HepG2 (cell line): ENCODE data around the gene TRNP1. TPM values are rescaled to one million over a fixed set of nuclear protein-coding genes. Genes with fewer than 3 reads are reported as not detected.
A peak's percentile ranks its signal among the peaks of the same experiment; 100 is the strongest.

ENCODE experiments used
- ASH2L ChIP-seq: fragments of 300-600, 200-600 bp; sonication (generic); IDR thresholded peaks from 2 replicates; pipeline ENCODE4 v1.7.0; 2017; ENCODE audit warnings: low read depth, mild to moderate bottlenecking, moderate library complexity, mixed read lengths, low read length; ENCODE audit not compliant: insufficient read length
- FOXA1 ChIP-seq, 2 experiments: fragments of 450-650 bp in 1 of 2; sonication (generic) in 1 of 2; formaldehyde crosslinking in 1 of 2; IDR thresholded peaks; 2 replicates each; pipeline versions ENCODE4 v1.4.0 to v1.6.1; 2016 to 2020; ENCODE audit warnings: missing genetic modification reagents in 1 of 2
- FOXA3 ChIP-seq: IDR thresholded peaks from 2 replicates; pipeline ENCODE4 v1.6.1; 2016; ENCODE audit warnings: missing genetic modification reagents, missing compliant biosample characterization
- GATAD1 ChIP-seq: IDR thresholded peaks from 2 replicates; pipeline ENCODE4 v1.6.1; 2016; ENCODE audit warnings: missing genetic modification reagents, missing compliant biosample characterization
- HMGA1 ChIP-seq: sonication (generic); formaldehyde crosslinking; conservative IDR thresholded peaks from 2 replicates; pipeline ENCODE4 v1.4.0; 2020; ENCODE audit warnings: missing genetic modification reagents
- HNF4A ChIP-seq: sonication (generic); formaldehyde crosslinking; IDR thresholded peaks from 2 replicates; pipeline ENCODE4 v1.4.0; 2020; ENCODE audit warnings: missing genetic modification reagents
- HNRNPK ChIP-seq: fragments of 200-400 bp; formaldehyde crosslinking; IDR thresholded peaks from 2 replicates; pipeline ENCODE4 v1.6.1; 2018; ENCODE audit warnings: low read length, low read depth, moderate library complexity, mild to moderate bottlenecking; ENCODE audit not compliant: poor library complexity, severe bottlenecking
- HNRNPLL ChIP-seq: fragments of 200-400 bp; formaldehyde crosslinking; IDR thresholded peaks from 2 replicates; pipeline ENCODE4 v1.6.1; 2017; ENCODE audit warnings: mild to moderate bottlenecking, low read depth, low read length; ENCODE audit not compliant: poor library complexity, severe bottlenecking
- NONO ChIP-seq, 2 experiments: fragments of 450-650 bp in 1 of 2; sonication (generic) in 1 of 2; formaldehyde crosslinking in 1 of 2; IDR thresholded peaks in 1 of 2; conservative IDR thresholded peaks in 1 of 2; 2 replicates each; pipeline versions ENCODE4 v1.6.1 to v1.8.0; 2017 to 2022; ENCODE audit warnings: mild to moderate bottlenecking in 1 of 2, missing genetic modification reagents in 1 of 2, moderate library complexity in 1 of 2
- SNAPC2 ChIP-seq: sonication (generic); formaldehyde crosslinking; IDR thresholded peaks from 2 replicates; pipeline ENCODE4 v1.8.1; 2022; ENCODE audit warnings: mild to moderate bottlenecking, missing genetic modification reagents
- TBX3 ChIP-seq: fragments of 450-650 bp; IDR thresholded peaks from 2 replicates; pipeline ENCODE4 v1.6.1; 2017; ENCODE audit warnings: antibody characterized with exemption, mild to moderate bottlenecking, inconsistent platforms, borderline replicate concordance
- WIZ ChIP-seq: sonication (generic); formaldehyde crosslinking; IDR thresholded peaks from 2 replicates; pipeline ENCODE4 v1.5.1; 2020; ENCODE audit warnings: mild to moderate bottlenecking, missing genetic modification reagents
- ZNF446 ChIP-seq: sonication (generic); formaldehyde crosslinking; IDR thresholded peaks from 2 replicates; pipeline ENCODE4 v1.5.0; 2020; ENCODE audit warnings: mild to moderate bottlenecking, missing genetic modification reagents
- polyA plus RNA-seq, 8 experiments: library from polyadenylated mRNA; depleted of rRNA in 3 of 8; stranded (reverse) in 7 of 8; unstranded in 1 of 8; fragments of >200 nt; fragmentation: Illumina TruSeq in 4 of 8; extraction: Trizol in 4 of 8; gene quantifications; 2 replicates each; pipeline versions ENCODE4 v1.2.1 to v1.2.3, GENCODE V29; 2011 to 2016; ENCODE audit warnings: low read depth in 4 of 8, missing spikeins in 1 of 8, mixed read lengths in 1 of 8; ENCODE audit not compliant: insufficient read depth in 1 of 8
- total RNA-seq, 5 experiments: library from RNA; depleted of rRNA; stranded (reverse); fragments of >200 nt; fragmentation: Illumina TruSeq; extraction: Trizol; gene quantifications; 2 replicates each; pipeline ENCODE4 v1.2.3, GENCODE V29; 2016; ENCODE audit warnings: low read depth in 1 of 5
- TF ChIP-seq, protein P1 (sequence below): sonication (generic); formaldehyde crosslinking; IDR thresholded peaks from 2 replicates; pipeline ENCODE4 v1.4.0; 2020; ENCODE audit warnings: mild to moderate bottlenecking, missing genetic modification reagents
- TF ChIP-seq, protein P2 (sequence below): sonication (generic); formaldehyde crosslinking; IDR thresholded peaks from 2 replicates; pipeline ENCODE4 v1.9.0; 2021; ENCODE audit warnings: missing genetic modification reagents, borderline replicate concordance

The TRNP1 gene
- total and polyA plus RNA-seq, 2 of the 13 experiments (the other 11 are each of a cell fraction or from before 2014, with no cell fraction given): 42.0 to 158 TPM

DNA sequence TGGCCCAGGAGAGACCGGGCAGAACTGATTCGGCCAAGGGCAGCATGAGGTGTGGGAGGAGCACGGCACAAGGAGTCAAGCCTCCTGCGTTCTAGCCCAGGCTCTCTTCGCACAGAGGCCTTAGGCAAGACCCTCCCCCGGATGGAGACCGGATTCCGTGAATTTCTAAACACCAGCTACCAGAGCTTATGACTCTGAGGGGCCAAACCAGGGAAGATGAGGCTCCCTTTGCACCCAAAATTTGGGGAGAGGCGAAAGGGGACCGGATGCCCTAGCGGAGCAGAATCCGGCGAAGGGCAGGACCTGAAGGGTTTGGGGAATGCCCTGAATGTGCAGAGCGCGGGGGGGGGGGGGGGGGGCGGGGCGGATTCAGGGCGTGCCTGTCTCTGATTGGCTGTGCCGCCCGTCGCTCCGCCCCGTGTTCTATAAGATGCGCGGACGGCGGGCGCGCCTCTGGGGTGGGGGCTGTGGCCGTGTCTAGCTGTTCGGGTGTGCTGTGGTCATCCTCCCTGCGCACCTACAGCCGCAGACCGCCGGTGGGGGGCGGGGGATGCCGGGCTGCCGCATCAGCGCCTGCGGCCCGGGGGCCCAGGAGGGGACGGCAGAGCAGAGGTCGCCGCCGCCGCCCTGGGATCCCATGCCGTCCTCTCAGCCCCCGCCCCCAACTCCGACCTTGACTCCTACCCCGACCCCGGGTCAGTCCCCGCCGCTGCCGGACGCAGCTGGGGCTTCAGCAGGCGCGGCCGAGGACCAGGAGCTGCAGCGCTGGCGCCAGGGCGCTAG lies at the start of gene TRNP1 (continued):
- TF ChIP-seq HNRNPLL (peak; percentile 20), FOXA1 (IDR thresholded peaks at IDR 0.05) (no peak), FOXA1 (CRISPR knock-in tag; IDR thresholded peaks at IDR 0.05) (peak; percentile 39; the same call in 1 of the 2 replicates), FOXA3 (CRISPR knock-in tag) (peak; percentile 77), ASH2L (peak; percentile 58), TBX3 (no peak), HNRNPK (peak; percentile 99), ZNF446 (peak; percentile 63; the same call in 1 of the 2 replicates), WIZ (no peak), NONO (IDR thresholded peaks at IDR 0.05) (no peak), NONO (CRISPR knock-in tag; conservative IDR thresholded peaks at IDR 0.05) (peak; percentile 90), GATAD1 (CRISPR knock-in tag) (peak; percentile 65), HMGA1 (CRISPR knock-in tag) (no peak), HNF4A (CRISPR knock-in tag) (peak; percentile 71), SNAPC2 (CRISPR knock-in tag) (peak; percentile 63; the same call in 1 of the 2 replicates)
- TF ChIP-seq, protein P1, sequence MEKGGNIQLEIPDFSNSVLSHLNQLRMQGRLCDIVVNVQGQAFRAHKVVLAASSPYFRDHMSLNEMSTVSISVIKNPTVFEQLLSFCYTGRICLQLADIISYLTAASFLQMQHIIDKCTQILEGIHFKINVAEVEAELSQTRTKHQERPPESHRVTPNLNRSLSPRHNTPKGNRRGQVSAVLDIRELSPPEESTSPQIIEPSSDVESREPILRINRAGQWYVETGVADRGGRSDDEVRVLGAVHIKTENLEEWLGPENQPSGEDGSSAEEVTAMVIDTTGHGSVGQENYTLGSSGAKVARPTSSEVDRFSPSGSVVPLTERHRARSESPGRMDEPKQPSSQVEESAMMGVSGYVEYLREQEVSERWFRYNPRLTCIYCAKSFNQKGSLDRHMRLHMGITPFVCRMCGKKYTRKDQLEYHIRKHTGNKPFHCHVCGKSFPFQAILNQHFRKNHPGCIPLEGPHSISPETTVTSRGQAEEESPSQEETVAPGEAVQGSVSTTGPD (CRISPR knock-in tag): no peak
- TF ChIP-seq, protein P2, sequence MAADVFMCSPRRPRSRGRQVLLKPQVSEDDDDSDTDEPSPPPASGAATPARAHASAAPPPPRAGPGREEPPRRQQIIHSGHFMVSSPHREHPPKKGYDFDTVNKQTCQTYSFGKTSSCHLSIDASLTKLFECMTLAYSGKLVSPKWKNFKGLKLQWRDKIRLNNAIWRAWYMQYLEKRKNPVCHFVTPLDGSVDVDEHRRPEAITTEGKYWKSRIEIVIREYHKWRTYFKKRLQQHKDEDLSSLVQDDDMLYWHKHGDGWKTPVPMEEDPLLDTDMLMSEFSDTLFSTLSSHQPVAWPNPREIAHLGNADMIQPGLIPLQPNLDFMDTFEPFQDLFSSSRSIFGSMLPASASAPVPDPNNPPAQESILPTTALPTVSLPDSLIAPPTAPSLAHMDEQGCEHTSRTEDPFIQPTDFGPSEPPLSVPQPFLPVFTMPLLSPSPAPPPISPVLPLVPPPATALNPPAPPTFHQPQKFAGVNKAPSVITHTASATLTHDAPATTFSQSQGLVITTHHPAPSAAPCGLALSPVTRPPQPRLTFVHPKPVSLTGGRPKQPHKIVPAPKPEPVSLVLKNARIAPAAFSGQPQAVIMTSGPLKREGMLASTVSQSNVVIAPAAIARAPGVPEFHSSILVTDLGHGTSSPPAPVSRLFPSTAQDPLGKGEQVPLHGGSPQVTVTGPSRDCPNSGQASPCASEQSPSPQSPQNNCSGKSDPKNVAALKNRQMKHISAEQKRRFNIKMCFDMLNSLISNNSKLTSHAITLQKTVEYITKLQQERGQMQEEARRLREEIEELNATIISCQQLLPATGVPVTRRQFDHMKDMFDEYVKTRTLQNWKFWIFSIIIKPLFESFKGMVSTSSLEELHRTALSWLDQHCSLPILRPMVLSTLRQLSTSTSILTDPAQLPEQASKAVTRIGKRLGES (CRISPR knock-in tag): 0 out of 2 replicates have a peak, but pooled peaks have one; percentile 81
